ENCODE measurements around the gene SIK2.

The SIK2 gene

GRCh38 chr11:111660822-111661221, 58.6 kb downstream of the SIK2 start:
- no peak for DNase-seq

- DNase-seq: no peak
These were observed 61.6 kb downstream of the SIK2 start for GRCh38 chr11:111663820-111664219.

- DNase-seq: no peak
These were observed 63.5 kb downstream of the SIK2 start for GRCh38 chr11:111665777-111666176.

GRCh38 chr11:111668980-111669379, 66.7 kb downstream of the SIK2 start:
- no peak for DNase-seq

- no peak for DNase-seq
These were observed 69.1 kb downstream of the SIK2 start for GRCh38 chr11:111671383-111671782.

GRCh38 chr11:111672949-111673348, 70.7 kb downstream of the SIK2 start:
- DNase-seq: no peak

GRCh38 chr11:111674941-111675340, 72.7 kb downstream of the SIK2 start:
- DNase-seq: no peak

GRCh38 chr11:111675891-111676290, 73.6 kb downstream of the SIK2 start:
- no peak for DNase-seq

- DNase-seq: no peak
These were observed 74.8 kb downstream of the SIK2 start for GRCh38 chr11:111676878-111677585.

- no peak for DNase-seq
These were observed 78.4 kb downstream of the SIK2 start for GRCh38 chr11:111680486-111681175.

GRCh38 chr11:111683806-111684205, 81.6 kb downstream of the SIK2 start:
- DNase-seq: no peak

- no peak for DNase-seq
These were observed 82.0 kb downstream of the SIK2 start for GRCh38 chr11:111684251-111684650.

- no peak for DNase-seq
These were observed 85.8 kb downstream of the SIK2 start for GRCh38 chr11:111688013-111688412.

- DNase-seq: no peak
These were observed 88.9 kb downstream of the SIK2 start for GRCh38 chr11:111691176-111691575.

- DNase-seq: no peak
These were observed 89.5 kb downstream of the SIK2 start for GRCh38 chr11:111691741-111692140.

GRCh38 chr11:111693224-111693937, 91.1 kb downstream of the SIK2 start:
- DNase-seq: no peak

GRCh38 chr11:111694851-111695250, 92.6 kb downstream of the SIK2 start:
- DNase-seq: no peak

- no peak for DNase-seq
These were observed 94.3 kb downstream of the SIK2 start for GRCh38 chr11:111696556-111696955.

GRCh38 chr11:111697933-111698371, 95.7 kb downstream of the SIK2 start:
- DNase-seq: no peak

GRCh38 chr11:111698852-111699559, 96.8 kb downstream of the SIK2 start:
- no peak for DNase-seq

- DNase-seq: no peak
These were observed 97.4 kb downstream of the SIK2 start for GRCh38 chr11:111699579-111700156.

- DNase-seq: no peak
These were observed 97.9 kb downstream of the SIK2 start for GRCh38 chr11:111700162-111700561.

- no peak for DNase-seq
These were observed 100.4 kb downstream of the SIK2 start for GRCh38 chr11:111702623-111703022.

All from CD4-positive, alpha-beta T cell treated with Interleukin-1 beta for 1 hour (primary cell).